Kidney epithelial cell (primary cell): ENCODE results near the gene TCF7L2. TPM values are rescaled to one million over a fixed set of nuclear protein-coding genes. Genes with fewer than 3 reads are reported as not detected.

Experiments used
- DNase-seq: peaks from one replicate; pipeline ENCODE4 v3.0.0-alpha.2; 2010; ENCODE audit warnings: low read depth
- H3K27me3 ChIP-seq: 2 replicates; pipeline ENCODE4 v1.6.0; 2011; ENCODE audit warnings: low read length; ENCODE audit not compliant: control insufficient read depth, insufficient read depth
- H3K36me3 ChIP-seq: 2 replicates; pipeline ENCODE4 v1.5.1; 2011; ENCODE audit warnings: low read length; ENCODE audit not compliant: control insufficient read depth, insufficient read depth
- H3K4me3 ChIP-seq: 2 replicates; pipeline ENCODE4 v1.5.1; 2011; ENCODE audit warnings: low read depth, mild to moderate bottlenecking, control low read depth, low read length
- total RNA-seq: library from RNA; depleted of rRNA; stranded (reverse); fragments of >200 nt; gene quantifications from 2 replicates; pipeline ENCODE4 v1.2.3, GENCODE V29; 2015
- TF ChIP-seq, protein P1 (sequence below): IDR thresholded peaks from 2 replicates; pipeline ENCODE4 v1.5.1; 2011; ENCODE audit warnings: mild to moderate bottlenecking, moderate library complexity, low read length, control low read depth, inconsistent platforms; ENCODE audit not compliant: insufficient read depth, poor library complexity, severe bottlenecking

TCF7L2 gene
- total RNA-seq, 1 donor from 2014 or later: 3.4 TPM

DNA sequence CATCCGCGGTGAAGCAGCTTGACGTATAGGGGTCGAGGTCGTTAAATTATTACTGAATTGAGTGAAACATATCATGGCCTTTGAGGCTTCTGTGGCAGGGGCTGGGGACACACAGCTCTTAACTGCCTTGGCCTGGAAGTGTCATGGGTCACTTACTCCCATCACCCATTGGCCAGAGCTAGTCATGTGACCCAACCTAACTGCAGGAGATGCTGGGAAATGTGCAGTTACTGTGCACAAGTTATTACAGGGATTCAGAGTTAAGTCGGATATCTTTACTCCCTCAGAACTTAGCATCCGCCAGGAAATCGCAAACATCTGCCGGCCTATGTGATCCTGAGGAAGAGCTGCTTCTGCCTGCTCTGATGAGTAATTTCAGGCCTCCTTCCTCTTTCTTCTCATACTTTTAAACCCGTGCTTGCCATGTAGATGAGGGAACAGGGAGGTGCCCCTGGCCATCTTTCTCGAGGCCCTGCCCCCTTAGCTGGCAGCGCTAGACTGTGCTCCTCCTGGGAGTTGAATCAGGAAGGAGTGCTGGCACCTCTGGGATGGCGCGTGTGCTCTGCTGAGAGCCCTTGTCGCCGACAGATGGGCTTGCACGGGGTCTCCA is 203.6 kb downstream of the TCF7L2 start:
- H3K4me3 ChIP-seq: no peak overlapping the region
- TF ChIP-seq, protein P1, sequence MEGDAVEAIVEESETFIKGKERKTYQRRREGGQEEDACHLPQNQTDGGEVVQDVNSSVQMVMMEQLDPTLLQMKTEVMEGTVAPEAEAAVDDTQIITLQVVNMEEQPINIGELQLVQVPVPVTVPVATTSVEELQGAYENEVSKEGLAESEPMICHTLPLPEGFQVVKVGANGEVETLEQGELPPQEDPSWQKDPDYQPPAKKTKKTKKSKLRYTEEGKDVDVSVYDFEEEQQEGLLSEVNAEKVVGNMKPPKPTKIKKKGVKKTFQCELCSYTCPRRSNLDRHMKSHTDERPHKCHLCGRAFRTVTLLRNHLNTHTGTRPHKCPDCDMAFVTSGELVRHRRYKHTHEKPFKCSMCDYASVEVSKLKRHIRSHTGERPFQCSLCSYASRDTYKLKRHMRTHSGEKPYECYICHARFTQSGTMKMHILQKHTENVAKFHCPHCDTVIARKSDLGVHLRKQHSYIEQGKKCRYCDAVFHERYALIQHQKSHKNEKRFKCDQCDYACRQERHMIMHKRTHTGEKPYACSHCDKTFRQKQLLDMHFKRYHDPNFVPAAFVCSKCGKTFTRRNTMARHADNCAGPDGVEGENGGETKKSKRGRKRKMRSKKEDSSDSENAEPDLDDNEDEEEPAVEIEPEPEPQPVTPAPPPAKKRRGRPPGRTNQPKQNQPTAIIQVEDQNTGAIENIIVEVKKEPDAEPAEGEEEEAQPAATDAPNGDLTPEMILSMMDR: no peak
- H3K36me3 ChIP-seq: no peaks in the 10 kb centered on the region
- no peak for DNase-seq
- H3K27me3 ChIP-seq: no peaks in the 10 kb centered on the region

GRCh38 chr10:113157441-113157840 is 207.4 kb downstream of the TCF7L2 start:
- TF ChIP-seq, protein P1: no peak
- Histone ChIP-seq H3K27me3 (no peaks in the 10 kb centered on the region), H3K36me3 (no peaks in the 10 kb centered on the region), H3K4me3 (no peak overlapping the region)
- DNase-seq: no peak

GRCh38 chr10:113158183-113158582 is 208.1 kb downstream of the TCF7L2 start:
- DNase-seq: no peak
- Histone ChIP-seq H3K27me3 (no peaks in the 10 kb centered on the region), H3K36me3 (no peaks in the 10 kb centered on the region), H3K4me3 (no peak overlapping the region)
- TF ChIP-seq, protein P1: no peak

DNA sequence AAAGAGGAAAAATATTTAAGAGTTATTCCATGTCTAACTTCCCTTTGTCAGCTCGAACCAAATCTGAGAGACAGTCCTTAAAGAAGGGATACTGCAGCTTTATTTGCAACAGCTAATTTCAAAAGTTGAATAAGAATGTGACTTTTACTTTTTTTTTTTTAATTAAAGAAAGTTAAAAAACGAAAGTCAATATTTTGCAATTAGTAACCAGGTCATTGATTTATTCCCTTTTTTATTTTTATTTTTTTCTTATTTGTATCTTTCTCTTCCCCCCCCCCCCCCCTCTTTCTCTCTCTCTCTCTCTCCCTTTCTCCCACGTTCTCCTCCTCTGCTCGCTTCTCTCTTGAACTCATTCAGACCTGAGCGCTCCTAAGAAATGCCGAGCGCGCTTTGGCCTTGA is 209.5 kb downstream of the TCF7L2 start:
- no peaks in the 10 kb centered on the region for H3K27me3 ChIP-seq

DNA sequence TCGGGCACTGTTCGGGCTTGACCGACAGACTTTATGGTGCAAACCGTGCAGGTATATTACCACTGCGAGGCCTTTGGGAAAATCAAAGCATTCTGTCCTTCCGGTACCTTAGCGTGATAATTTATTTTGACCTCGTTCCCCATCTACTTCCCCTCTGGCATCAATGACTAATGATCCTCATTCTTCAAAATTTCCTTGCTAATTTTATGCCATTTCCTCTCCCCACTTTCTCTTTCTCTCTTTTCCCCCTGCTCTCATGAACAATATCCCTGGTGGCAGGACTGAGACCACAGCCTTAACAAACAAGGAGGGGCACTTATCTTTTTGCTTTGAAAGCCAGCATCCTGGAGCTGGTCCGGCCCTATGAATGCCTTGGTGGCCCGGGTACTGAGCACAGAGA is 210.6 kb downstream of the TCF7L2 start:
- H3K27me3 ChIP-seq: no peaks in the 10 kb centered on the region
- H3K4me3 ChIP-seq: no peak overlapping the region
- DNase-seq: no peak
- H3K36me3 ChIP-seq: no peaks in the 10 kb centered on the region
- TF ChIP-seq, protein P1: no peak

More for the DNA sequence above, 209.5 kb downstream of the TCF7L2 start:
- Histone ChIP-seq H3K4me3 (no peak overlapping the region), H3K36me3 (no peaks in the 10 kb centered on the region)
- TF ChIP-seq, protein P1: no peak
- DNase-seq: no peak

GRCh38 chr10:113161066-113161465 is 211.0 kb downstream of the TCF7L2 start:
- no peaks in the 10 kb centered on the region for H3K27me3 ChIP-seq
- DNase-seq: no peak

More at GRCh38 chr10:113161066-113161465, 211.0 kb downstream of the TCF7L2 start:
- Histone ChIP-seq H3K4me3 (no peak overlapping the region), H3K36me3 (no peaks in the 10 kb centered on the region)
- TF ChIP-seq, protein P1: no peak
